ENCODE measurements around the gene PRND.

GRCh38 chr20:4689220-4689619 lies 32.5 kb upstream of the PRND start:
- TF ChIP-seq, protein P1, sequence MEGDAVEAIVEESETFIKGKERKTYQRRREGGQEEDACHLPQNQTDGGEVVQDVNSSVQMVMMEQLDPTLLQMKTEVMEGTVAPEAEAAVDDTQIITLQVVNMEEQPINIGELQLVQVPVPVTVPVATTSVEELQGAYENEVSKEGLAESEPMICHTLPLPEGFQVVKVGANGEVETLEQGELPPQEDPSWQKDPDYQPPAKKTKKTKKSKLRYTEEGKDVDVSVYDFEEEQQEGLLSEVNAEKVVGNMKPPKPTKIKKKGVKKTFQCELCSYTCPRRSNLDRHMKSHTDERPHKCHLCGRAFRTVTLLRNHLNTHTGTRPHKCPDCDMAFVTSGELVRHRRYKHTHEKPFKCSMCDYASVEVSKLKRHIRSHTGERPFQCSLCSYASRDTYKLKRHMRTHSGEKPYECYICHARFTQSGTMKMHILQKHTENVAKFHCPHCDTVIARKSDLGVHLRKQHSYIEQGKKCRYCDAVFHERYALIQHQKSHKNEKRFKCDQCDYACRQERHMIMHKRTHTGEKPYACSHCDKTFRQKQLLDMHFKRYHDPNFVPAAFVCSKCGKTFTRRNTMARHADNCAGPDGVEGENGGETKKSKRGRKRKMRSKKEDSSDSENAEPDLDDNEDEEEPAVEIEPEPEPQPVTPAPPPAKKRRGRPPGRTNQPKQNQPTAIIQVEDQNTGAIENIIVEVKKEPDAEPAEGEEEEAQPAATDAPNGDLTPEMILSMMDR (IDR thresholded peaks at IDR 0.05), result no peak
- no peak for TF ChIP-seq POLR2A (IDR thresholded peaks at IDR 0.05)
